Small intestine (tissue), 7 donors: ENCODE results near the gene FARS2. TPM values are rescaled to one million over a fixed set of nuclear protein-coding genes. Genes with fewer than 3 reads are reported as not detected.

Experiments used
- DNase-seq, 2 donors: peaks; one replicate each; pipeline versions ENCODE4 v3.0.0 to v3.0.0-alpha.2; 2013
- FAIRE-seq: peaks from 2 replicates; lab custom pipeline; 2012; peaks lifted over from hg19 to GRCh38; lab: Jason Lieb, UNC
- H3K27ac ChIP-seq, 3 donors: one replicate each; pipeline ENCODE4 v1.5.1; 2013; ENCODE audit warnings: low read length in 2 of 3, mild to moderate bottlenecking in 2 of 3, control low read depth in 1 of 3, inconsistent platforms in 1 of 3, low read depth in 1 of 3, moderate library complexity in 1 of 3
- H3K27me3 ChIP-seq, 3 donors: one replicate each; pipeline ENCODE4 v1.6.1; 2013; ENCODE audit warnings: low read length in 3 of 3, inconsistent platforms in 1 of 3; ENCODE audit not compliant: control insufficient read depth in 3 of 3, insufficient read depth in 3 of 3
- H3K36me3 ChIP-seq, 3 donors: one replicate each; pipeline ENCODE4 v1.6.1; 2013; ENCODE audit warnings: low read length in 3 of 3, inconsistent platforms in 1 of 3, low read depth in 1 of 3, mild to moderate bottlenecking in 1 of 3, moderate library complexity in 1 of 3; ENCODE audit not compliant: control insufficient read depth in 3 of 3, insufficient read depth in 2 of 3
- H3K4me1 ChIP-seq, 3 donors: one replicate each; pipeline ENCODE4 v1.6.1; 2013; ENCODE audit warnings: low read length in 2 of 3, inconsistent platforms in 1 of 3, low read depth in 1 of 3, mild to moderate bottlenecking in 1 of 3, moderate library complexity in 1 of 3; ENCODE audit not compliant: control insufficient read depth in 3 of 3, insufficient read depth in 2 of 3
- H3K4me3 ChIP-seq, 3 donors: one replicate each; pipeline ENCODE4 v1.5.1; 2013; ENCODE audit warnings: low read length in 3 of 3, control low read depth in 1 of 3, inconsistent platforms in 1 of 3, low read depth in 1 of 3, mild to moderate bottlenecking in 1 of 3, moderate library complexity in 1 of 3
- H3K9me3 ChIP-seq, 2 donors: one replicate each; pipeline ENCODE4 v1.6.1; 2013; ENCODE audit warnings: low read depth in 1 of 2, low read length in 1 of 2; ENCODE audit not compliant: control insufficient read depth in 2 of 2, insufficient read depth in 1 of 2
- WGBS, 3 donors: extraction: QIAGEN DNeasy Blood & Tissue Kit; methylation state at CpG; one replicate each; pipeline ENCODE4 v1.1.7; 2013; 5-methylcytosine and 5-hydroxymethylcytosine counted together
- polyA plus RNA-seq, 4 donors: library from polyadenylated mRNA; stranded (reverse) in 3 of 4; unstranded in 1 of 4; fragments of 200-250 nt in 3 of 4; fragments of 120-200 nt in 1 of 4; gene quantifications; one replicate each; pipeline versions ENCODE4 v1.2.1 to v1.2.3, GENCODE V29; 2013
- donor health status: healthy with polysubstance abuse.
- donor health status: control.
- donor health status: control.
- donor health status: Bipolar disorder and iron deficiency.
- donor health status: healthy.

FARS2 gene
- polyA plus RNA-seq, 4 donors, result 6.0 to 16.6 (median 11.8) TPM

- H3K27ac ChIP-seq, result no peak overlapping the region
- no peaks in the 10 kb centered on the region for H3K27me3 ChIP-seq
- H3K4me1 ChIP-seq, result no peaks in the 10 kb centered on the region
- H3K36me3 ChIP-seq, result no peaks in the 10 kb centered on the region
- FAIRE-seq (no peak), DNase-seq (no peak)
- 93 to 97% (median 96%) methylated on average over 2 of the region's 2 CpGs for WGBS, 3 donors
- peaks cover 0 to 9% of the 10 kb centered on the region in 2 donors for H3K9me3 ChIP-seq
- H3K4me3 ChIP-seq, result no peak overlapping the region
Measured at GRCh38 chr6:5754904-5755303, 493.6 kb downstream of the FARS2 start.

GRCh38 chr6:5759571-5759970 is 498.3 kb downstream of the FARS2 start:
- Histone ChIP-seq H3K4me1 (no peaks in the 10 kb centered on the region), H3K9me3 (no peaks in the 10 kb centered on the region), H3K36me3 (peaks cover 0 to 3% (median 0%) of the 10 kb centered on the region in 3 donors), H3K27ac (no peak overlapping the region), H3K4me3 (no peak overlapping the region), H3K27me3 (no peaks in the 10 kb centered on the region)
- no peak for DNase-seq
- 90 to 92% (median 92%) methylated on average over 5 of the region's 5 CpGs for WGBS, 3 donors
- FAIRE-seq, result no peak

GRCh38 chr6:5761370-5761769 is 500.1 kb downstream of the FARS2 start:
- Histone ChIP-seq H3K9me3 (no peaks in the 10 kb centered on the region), H3K36me3 (peaks cover 0 to 3% (median 0%) of the 10 kb centered on the region in 3 donors), H3K4me3 (no peak overlapping the region), H3K27ac (no peak overlapping the region), H3K27me3 (no peaks in the 10 kb centered on the region), H3K4me1 (no peaks in the 10 kb centered on the region)
- FAIRE-seq, result no peak
- DNase-seq, result no peak
- WGBS, 3 donors, result 83 to 90% (median 87%) methylated on average over 5 of the region's 5 CpGs

- Histone ChIP-seq H3K9me3 (peaks cover 0 to 4% of the 10 kb centered on the region in 2 donors), H3K4me1 (no peaks in the 10 kb centered on the region), H3K27me3 (no peaks in the 10 kb centered on the region), H3K4me3 (no peak overlapping the region), H3K27ac (no peak overlapping the region), H3K36me3 (peaks cover 0 to 3% (median 0%) of the 10 kb centered on the region in 3 donors)
- FAIRE-seq (no peak), DNase-seq (no peak)
- WGBS, 3 donors, result 87 to 97% (median 95%) methylated on average over 12 of the region's 12 CpGs
Measured at GRCh38 chr6:5762561-5762968, 501.3 kb downstream of the FARS2 start.

- H3K4me3 ChIP-seq, result no peak overlapping the region
- peaks cover 0 to 3% (median 0%) of the 10 kb centered on the region in 3 donors for H3K36me3 ChIP-seq
- H3K9me3 ChIP-seq, result peaks cover 0 to 4% of the 10 kb centered on the region in 2 donors
- WGBS, 3 donors, result 83 to 94% (median 92%) methylated on average over 2 of the region's 2 CpGs
- H3K27me3 ChIP-seq, result no peaks in the 10 kb centered on the region
- FAIRE-seq (no peak), DNase-seq (no peak)
- H3K27ac ChIP-seq, result no peak overlapping the region
- no peaks in the 10 kb centered on the region for H3K4me1 ChIP-seq
Measured at GRCh38 chr6:5763407-5763806, 502.1 kb downstream of the FARS2 start.

- DNase-seq (no peak), FAIRE-seq (no peak)
- Histone ChIP-seq H3K27ac (no peak overlapping the region), H3K9me3 (peaks cover 0 to 4% of the 10 kb centered on the region in 2 donors), H3K36me3 (peaks cover 0 to 3% (median 0%) of the 10 kb centered on the region in 3 donors), H3K4me3 (no peak overlapping the region), H3K27me3 (no peaks in the 10 kb centered on the region), H3K4me1 (no peaks in the 10 kb centered on the region)
- 86 to 93% (median 87%) methylated on average over 8 of the region's 8 CpGs for WGBS, 3 donors
Measured at GRCh38 chr6:5763871-5764270, 502.6 kb downstream of the FARS2 start.

GRCh38 chr6:5764401-5764955 is 503.2 kb downstream of the FARS2 start:
- no peak for FAIRE-seq
- Histone ChIP-seq H3K27ac (no peak overlapping the region), H3K4me1 (no peaks in the 10 kb centered on the region), H3K4me3 (no peak overlapping the region), H3K9me3 (peaks cover 0 to 9% of the 10 kb centered on the region in 2 donors), H3K27me3 (no peaks in the 10 kb centered on the region), H3K36me3 (peaks cover 0 to 3% (median 0%) of the 10 kb centered on the region in 3 donors)
- DNase-seq, result no peak
- 77 to 95% (median 94%) methylated on average over 9 of the region's 9 CpGs for WGBS, 3 donors

GRCh38 chr6:5765141-5765760 is 503.9 kb downstream of the FARS2 start:
- Histone ChIP-seq H3K4me1 (no peaks in the 10 kb centered on the region), H3K9me3 (peaks cover 0 to 11% of the 10 kb centered on the region in 2 donors), H3K27me3 (no peaks in the 10 kb centered on the region), H3K4me3 (no peak overlapping the region), H3K36me3 (peaks cover 0 to 3% (median 0%) of the 10 kb centered on the region in 3 donors), H3K27ac (no peak overlapping the region)
- no peak for FAIRE-seq
- no peak for DNase-seq
- 93 to 95% (median 94%) methylated on average over 17 of the region's 17 CpGs for WGBS, 3 donors
